SK-N-SH treated with all-trans-retinoic acid at 6 μM for 48 hours (cell line): ENCODE data around the gene SPSB2.
"Not testable (repeated sequence)": the region's sequence is repeated elsewhere in the genome, so short reads cannot be mapped to it uniquely, and the experiment has no call there.

Experiments used
- ATAC-seq: fragments of 200-7000 bp; cut with Tn5 transposase; 3 replicates; pipeline ENCODE4 v1.9.1; 2020; ENCODE audit warnings: mild to moderate bottlenecking, moderate library complexity
- ARNTL ChIP-seq: fragments of 450-650 bp; formaldehyde crosslinking; IDR thresholded peaks from 2 replicates; pipeline ENCODE4 v1.5.0; 2020; ENCODE audit warnings: low read depth, mild to moderate bottlenecking, moderate library complexity, borderline replicate concordance
- BACH2 ChIP-seq: fragments of 250-450 bp; sonication (Bioruptor Pico); IDR thresholded peaks from 2 replicates; pipeline ENCODE4 v1.9.0; 2021; ENCODE audit warnings: mild to moderate bottlenecking, borderline replicate concordance
- CREB5 ChIP-seq: fragments of 250-450 bp; sonication (Bioruptor Pico); IDR thresholded peaks from 2 replicates; pipeline ENCODE4 v1.5.1; 2020; ENCODE audit warnings: low read depth, mild to moderate bottlenecking, moderate library complexity
- CSDC2 ChIP-seq: fragments of 250-450 bp; sonication (Bioruptor Pico); IDR thresholded peaks from 2 replicates; pipeline ENCODE4 v1.5.0; 2020; ENCODE audit warnings: mild to moderate bottlenecking, moderate library complexity
- CSRNP3 ChIP-seq: fragments of 250-450 bp; sonication (Bioruptor Pico); IDR thresholded peaks from 2 replicates; pipeline ENCODE4 v1.5.1; 2021; ENCODE audit warnings: mild to moderate bottlenecking, moderate library complexity
- ESRRG ChIP-seq: fragments of 250-450 bp; sonication (Bioruptor Pico); IDR thresholded peaks from 2 replicates; pipeline ENCODE4 v1.6.1; 2021; ENCODE audit warnings: mild to moderate bottlenecking
- GLIS3 ChIP-seq: fragments of 250-450 bp; sonication (Bioruptor Pico); IDR thresholded peaks from 2 replicates; pipeline ENCODE4 v1.5.0; 2020; ENCODE audit warnings: mild to moderate bottlenecking, moderate library complexity
- ISL1 ChIP-seq: fragments of 250-450 bp; sonication (Bioruptor Pico); IDR thresholded peaks from 2 replicates; pipeline ENCODE4 v2.1.2; 2022; ENCODE audit warnings: mild to moderate bottlenecking, moderate library complexity
- OSR1 ChIP-seq: fragments of 250-450 bp; sonication (Bioruptor Pico); IDR thresholded peaks from 2 replicates; pipeline ENCODE4 v1.8.0; 2022; ENCODE audit warnings: moderate library complexity, mild to moderate bottlenecking, inconsistent platforms
- PATZ1 ChIP-seq: fragments of 250-450 bp; sonication (Bioruptor Pico); IDR thresholded peaks from 2 replicates; pipeline ENCODE4 v1.8.0; 2020; ENCODE audit warnings: mild to moderate bottlenecking, moderate library complexity, borderline replicate concordance
- POU6F1 ChIP-seq: fragments of 250-450 bp; sonication (Bioruptor Pico); IDR thresholded peaks from 2 replicates; pipeline ENCODE4 v1.8.0; 2021; ENCODE audit warnings: low read depth, mild to moderate bottlenecking, moderate library complexity, borderline replicate concordance
- RARB ChIP-seq: fragments of 250-450 bp; sonication (Bioruptor Pico); IDR thresholded peaks from 2 replicates; pipeline ENCODE4 v1.8.0; 2021; ENCODE audit warnings: mild to moderate bottlenecking, moderate library complexity
- SNAI2 ChIP-seq: fragments of 250-450 bp; sonication (Bioruptor Pico); IDR thresholded peaks from 2 replicates; pipeline ENCODE4 v1.5.0; 2020; ENCODE audit warnings: mild to moderate bottlenecking, moderate library complexity
- TCF4 ChIP-seq: fragments of 250-450 bp; sonication (Bioruptor Pico); IDR thresholded peaks from 2 replicates; pipeline ENCODE4 v1.8.0; 2021; ENCODE audit warnings: mild to moderate bottlenecking, moderate library complexity, borderline replicate concordance
- TOX ChIP-seq: fragments of 250-450 bp; sonication (Bioruptor Pico); IDR thresholded peaks from 2 replicates; pipeline ENCODE4 v1.8.0; 2021; ENCODE audit warnings: mild to moderate bottlenecking, moderate library complexity, borderline replicate concordance
- TSHZ2 ChIP-seq: fragments of 250-450 bp; sonication (Bioruptor Pico); IDR thresholded peaks from 2 replicates; pipeline ENCODE4 v1.5.0; 2020; ENCODE audit warnings: mild to moderate bottlenecking, moderate library complexity
- ZC3H10 ChIP-seq: fragments of 250-450 bp; sonication (Bioruptor Pico); IDR thresholded peaks from 2 replicates; pipeline ENCODE4 v1.5.1; 2021; ENCODE audit warnings: mild to moderate bottlenecking, moderate library complexity
- ZFP30 ChIP-seq: fragments of 450-650 bp; formaldehyde crosslinking; IDR thresholded peaks from 2 replicates; pipeline ENCODE4 v1.5.0; 2022; ENCODE audit warnings: mild to moderate bottlenecking, moderate library complexity
- ZNF565 ChIP-seq: fragments of 450-650 bp; formaldehyde crosslinking; conservative IDR thresholded peaks from 2 replicates; pipeline ENCODE4 v1.5.0; 2020; ENCODE audit warnings: low read depth, mild to moderate bottlenecking, moderate library complexity
- ZNF70 ChIP-seq: fragments of 450-650 bp; formaldehyde crosslinking; IDR thresholded peaks from 2 replicates; pipeline ENCODE4 v1.5.0; 2020; ENCODE audit warnings: mild to moderate bottlenecking, moderate library complexity
- ZNF8 ChIP-seq: fragments of 450-650 bp; formaldehyde crosslinking; IDR thresholded peaks from 2 replicates; pipeline ENCODE4 v1.5.0; 2020; ENCODE audit warnings: mild to moderate bottlenecking, moderate library complexity

Gene SPSB2

GRCh38 chr12:6899427-6899826, 26.3 kb upstream of the SPSB2 start:
- no peak for ATAC-seq
- TF ChIP-seq ZNF8 (no peak), OSR1 (no peak), ISL1 (CRISPR knock-in tag) (no peak), TCF4 (no peak), BACH2 (CRISPR knock-in tag) (no peak), CSRNP3 (CRISPR knock-in tag) (no peak), RARB (CRISPR knock-in tag) (no peak), GLIS3 (CRISPR knock-in tag) (no peak), TOX (CRISPR knock-in tag) (no peak), TSHZ2 (CRISPR knock-in tag) (no peak), ARNTL (CRISPR knock-in tag) (no peak), ZNF70 (CRISPR knock-in tag) (no peak), ZNF565 (no peak), CREB5 (CRISPR knock-in tag) (no peak), ESRRG (CRISPR knock-in tag) (no peak)

- ATAC-seq: no peak; the same call in 2 of the 3 replicates
- TF ChIP-seq BACH2 (CRISPR knock-in tag) (no peak), POU6F1 (no peak), ESRRG (CRISPR knock-in tag) (no peak)
- TF ChIP-seq, all 23 proteins: peak for 0
Measured at GRCh38 chr12:6896846-6897435, 23.8 kb upstream of the SPSB2 start.

- no peak for ATAC-seq
- TF ChIP-seq CSDC2: no peak
- TF ChIP-seq RARB (CRISPR knock-in tag): no peak
- TF ChIP-seq PATZ1 (CRISPR knock-in tag): no peak
- no peak for TF ChIP-seq CSRNP3 (CRISPR knock-in tag)
- TF ChIP-seq ZC3H10 (CRISPR knock-in tag): no peak
- TF ChIP-seq TOX (CRISPR knock-in tag): no peak
- no peak for TF ChIP-seq SNAI2 (CRISPR knock-in tag)
- no peak for TF ChIP-seq ZFP30 (CRISPR knock-in tag)
Measured at GRCh38 chr12:6894321-6894720, 21.2 kb upstream of the SPSB2 start.

GRCh38 chr12:6892683-6893082, 19.6 kb upstream of the SPSB2 start:
- ATAC-seq: not testable (repeated sequence)
